HG02852 (cell line): ENCODE data around the gene KCNG2.

Source experiments
- ATAC-seq: cut with Tn5 transposase; IDR thresholded peaks from one replicate; pipeline ENCODE4 v1.9.1; 2021; ENCODE audit warnings: mild to moderate bottlenecking, moderate library complexity; ENCODE audit not compliant: unreplicated experiment

Gene KCNG2

GRCh38 chr18:79766308-79766707 lies 31.4 kb upstream of the KCNG2 start:
- ATAC-seq: no peak

GRCh38 chr18:79768745-79769144 lies 29.0 kb upstream of the KCNG2 start:
- ATAC-seq: no peak

GRCh38 chr18:79769698-79770500 lies 27.8 kb upstream of the KCNG2 start:
- no peak for ATAC-seq

GRCh38 chr18:79770501-79770815 lies 27.3 kb upstream of the KCNG2 start:
- no peak for ATAC-seq

GRCh38 chr18:79770826-79771225 lies 26.9 kb upstream of the KCNG2 start:
- no peak for ATAC-seq

- ATAC-seq: no peak
Measured at GRCh38 chr18:79771446-79772107, 26.2 kb upstream of the KCNG2 start.

GRCh38 chr18:79772108-79772864 lies 25.5 kb upstream of the KCNG2 start:
- ATAC-seq: no peak

- ATAC-seq: no peak
Measured at GRCh38 chr18:79772865-79773696, 24.7 kb upstream of the KCNG2 start.

GRCh38 chr18:79774111-79774510 lies 23.6 kb upstream of the KCNG2 start:
- no peak for ATAC-seq

- ATAC-seq: no peak
Measured at GRCh38 chr18:79775441-79776221, 22.1 kb upstream of the KCNG2 start.

- no peak for ATAC-seq
Measured at GRCh38 chr18:79776674-79777073, 21.1 kb upstream of the KCNG2 start.

- no peak for ATAC-seq
Measured at GRCh38 chr18:79778291-79778791, 19.4 kb upstream of the KCNG2 start.

- no peak for ATAC-seq
Measured at GRCh38 chr18:79779021-79779699, 18.6 kb upstream of the KCNG2 start.

GRCh38 chr18:79779700-79780190 lies 18.0 kb upstream of the KCNG2 start:
- no peak for ATAC-seq

GRCh38 chr18:79780547-79780946 lies 17.2 kb upstream of the KCNG2 start:
- no peak for ATAC-seq

- no peak for ATAC-seq
Measured at GRCh38 chr18:79781331-79781941, 16.3 kb upstream of the KCNG2 start.

- no peak for ATAC-seq
Measured at GRCh38 chr18:79782566-79783308, 15.0 kb upstream of the KCNG2 start.
